ENCODE results near the gene MYOF.
"Not testable (repeated sequence)": the region's sequence is repeated elsewhere in the genome, so short reads cannot be mapped to it uniquely, and the experiment has no call there.

Gene MYOF

GRCh38 chr10:93454146-93454545, 28.0 kb downstream of the MYOF start:
- DNase-seq (ENCODE audit: low read depth), result no peak

- DNase-seq (ENCODE audit: low read depth), result no peak
These were observed 30.0 kb downstream of the MYOF start for GRCh38 chr10:93452143-93452542.

- no peak for DNase-seq (ENCODE audit: low read depth)
These were observed 30.7 kb downstream of the MYOF start for GRCh38 chr10:93451244-93451947.

- no peak for DNase-seq (ENCODE audit: low read depth)
These were observed 34.2 kb downstream of the MYOF start for GRCh38 chr10:93447970-93448369.

- DNase-seq (ENCODE audit: low read depth), result no peak
These were observed 35.1 kb downstream of the MYOF start for GRCh38 chr10:93447019-93447418.

GRCh38 chr10:93445978-93446720, 36.0 kb downstream of the MYOF start:
- no peak for DNase-seq (ENCODE audit: low read depth)

- DNase-seq (ENCODE audit: low read depth), result no peak
These were observed 36.8 kb downstream of the MYOF start for GRCh38 chr10:93445097-93445960.

- DNase-seq (ENCODE audit: low read depth), result no peak
These were observed 38.7 kb downstream of the MYOF start for GRCh38 chr10:93443481-93443880.

- not testable (repeated sequence) for DNase-seq (ENCODE audit: low read depth)
These were observed 39.4 kb downstream of the MYOF start for GRCh38 chr10:93442721-93443120.

- DNase-seq (ENCODE audit: low read depth), result no peak
These were observed 41.5 kb downstream of the MYOF start for GRCh38 chr10:93440591-93441091.

- DNase-seq (ENCODE audit: low read depth), result no peak
These were observed 43.4 kb downstream of the MYOF start for GRCh38 chr10:93438613-93439253.

GRCh38 chr10:93437946-93438612, 44.1 kb downstream of the MYOF start:
- no peak for DNase-seq (ENCODE audit: low read depth)

GRCh38 chr10:93437086-93437945, 44.8 kb downstream of the MYOF start:
- DNase-seq (ENCODE audit: low read depth), result no peak

- DNase-seq (ENCODE audit: low read depth), result no peak
These were observed 45.5 kb downstream of the MYOF start for GRCh38 chr10:93436591-93437085.

- no peak for DNase-seq (ENCODE audit: low read depth)
These were observed 46.3 kb downstream of the MYOF start for GRCh38 chr10:93435621-93436397.

GRCh38 chr10:93434991-93435491, 47.1 kb downstream of the MYOF start:
- DNase-seq (ENCODE audit: low read depth), result no peak

GRCh38 chr10:93431361-93431760, 50.8 kb downstream of the MYOF start:
- no peak for DNase-seq (ENCODE audit: low read depth)

- no peak for DNase-seq (ENCODE audit: low read depth)
These were observed 56.3 kb downstream of the MYOF start for GRCh38 chr10:93425861-93426260.

GRCh38 chr10:93422118-93422517, 60.0 kb downstream of the MYOF start:
- DNase-seq (ENCODE audit: low read depth), result no peak

Measured in stimulated activated CD8-positive, alpha-beta memory T cell treated with anti-CD3 and anti-CD28 coated beads, Interleukin-12 subunit alpha, Interleukin-12 subunit beta, amount 100 ng/mL, for 4 hours (primary cell).